GM21717 (cell line): ENCODE results near the gene NMNAT2.

Experiments
- ATAC-seq: cut with Tn5 transposase; IDR thresholded peaks from one replicate; pipeline ENCODE4 v1.9.1; 2021; ENCODE audit warnings: mild to moderate bottlenecking, moderate library complexity; ENCODE audit not compliant: unreplicated experiment

The NMNAT2 gene

DNA sequence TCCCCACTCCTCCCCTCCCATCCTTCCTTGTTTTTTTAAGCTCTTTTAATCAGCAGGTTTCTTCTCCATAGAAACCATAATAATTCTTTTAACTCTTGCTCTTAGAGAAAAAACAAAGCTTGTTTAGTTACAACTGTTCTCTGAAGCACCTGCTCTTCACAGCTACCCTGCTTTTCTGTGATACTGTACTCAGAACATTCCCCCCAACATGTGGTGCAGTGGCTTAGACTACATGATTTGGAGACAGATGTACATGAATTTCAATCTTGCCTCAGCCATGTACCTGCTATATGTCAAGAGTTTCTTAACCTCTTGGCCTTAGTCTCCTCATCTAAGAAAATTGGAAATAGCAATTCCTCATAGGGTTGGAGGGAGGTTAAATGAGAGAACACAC is 198.6 kb downstream of the NMNAT2 start:
- no peak for ATAC-seq

DNA sequence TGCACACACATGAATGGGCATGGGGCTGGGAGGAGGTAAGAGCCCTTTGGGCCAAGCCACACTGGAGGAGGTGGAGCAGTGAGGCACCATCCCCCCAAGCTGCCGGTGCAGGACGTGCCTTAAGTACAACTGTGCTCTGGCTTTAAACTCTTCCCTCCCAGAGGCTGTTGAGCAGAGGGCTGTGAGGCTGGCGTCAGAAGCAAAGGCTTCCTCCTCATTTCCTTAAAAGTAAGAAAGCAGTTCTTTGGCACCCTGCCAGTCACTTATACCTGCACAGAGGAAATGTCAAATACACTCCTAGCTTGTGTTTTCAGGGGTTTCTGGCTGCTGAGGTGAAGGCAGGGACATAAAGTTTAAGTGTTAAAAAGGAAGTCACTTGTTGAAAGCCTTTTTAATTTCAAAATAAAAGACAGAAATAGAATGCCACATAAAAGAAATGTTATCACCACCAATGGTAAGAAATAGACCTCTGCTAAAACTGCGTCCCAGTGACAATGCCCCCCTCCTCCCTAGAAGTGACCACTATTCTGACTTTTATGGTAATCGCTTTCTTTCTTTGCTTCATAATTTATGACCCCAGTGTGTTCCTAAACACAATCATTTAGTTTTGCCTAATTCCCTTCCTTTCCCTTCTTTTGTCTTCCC is 199.1 kb downstream of the NMNAT2 start:
- no peak for ATAC-seq

DNA sequence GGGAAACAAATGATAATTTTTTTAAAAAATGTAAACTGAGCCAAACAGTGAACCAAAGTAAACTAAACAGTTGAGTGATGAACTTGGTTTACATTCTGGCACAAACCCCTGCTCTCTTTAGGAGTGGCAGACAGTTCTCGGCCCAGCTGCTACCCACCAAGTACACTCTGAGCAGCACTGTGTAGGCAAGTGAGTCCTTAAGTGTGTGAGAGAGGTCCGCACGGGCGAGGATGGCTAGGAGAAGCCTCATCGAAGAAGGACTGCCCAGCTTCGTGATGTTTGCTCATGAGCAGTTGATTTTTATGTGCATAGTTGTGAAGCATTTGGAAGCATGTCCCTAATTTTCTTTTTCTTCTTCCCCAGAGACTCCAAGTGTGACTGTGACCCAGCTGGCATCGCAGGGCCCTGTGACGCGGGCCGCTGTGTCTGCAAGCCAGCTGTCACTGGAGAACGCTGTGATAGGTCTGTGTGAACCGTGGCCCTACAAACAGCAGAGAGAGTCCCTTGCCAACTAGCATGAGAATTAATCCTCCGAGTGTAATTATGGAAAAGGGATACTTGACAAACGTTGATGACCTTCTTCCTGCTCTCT is 200.1 kb downstream of the NMNAT2 start:
- no peak for ATAC-seq

DNA sequence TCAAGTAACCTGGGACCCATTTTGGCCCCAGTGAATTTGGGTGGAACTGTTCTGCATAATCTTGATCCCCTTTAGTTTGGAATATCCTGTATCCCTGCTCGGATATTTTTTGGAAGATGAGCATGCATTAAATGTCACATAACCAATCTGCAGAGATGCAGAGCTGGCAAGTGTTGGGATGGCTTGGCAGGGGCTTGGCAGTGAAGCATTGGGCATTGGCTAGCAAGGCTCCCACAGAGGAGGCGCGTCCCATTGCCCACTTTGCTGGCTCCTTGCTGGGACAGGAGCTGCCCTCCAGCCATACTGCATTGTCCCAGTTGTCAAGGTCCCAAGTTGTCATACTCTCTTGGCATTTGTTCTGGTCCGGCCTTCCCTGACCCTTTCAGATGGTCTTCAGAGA is 202.2 kb downstream of the NMNAT2 start:
- ATAC-seq = no peak

DNA sequence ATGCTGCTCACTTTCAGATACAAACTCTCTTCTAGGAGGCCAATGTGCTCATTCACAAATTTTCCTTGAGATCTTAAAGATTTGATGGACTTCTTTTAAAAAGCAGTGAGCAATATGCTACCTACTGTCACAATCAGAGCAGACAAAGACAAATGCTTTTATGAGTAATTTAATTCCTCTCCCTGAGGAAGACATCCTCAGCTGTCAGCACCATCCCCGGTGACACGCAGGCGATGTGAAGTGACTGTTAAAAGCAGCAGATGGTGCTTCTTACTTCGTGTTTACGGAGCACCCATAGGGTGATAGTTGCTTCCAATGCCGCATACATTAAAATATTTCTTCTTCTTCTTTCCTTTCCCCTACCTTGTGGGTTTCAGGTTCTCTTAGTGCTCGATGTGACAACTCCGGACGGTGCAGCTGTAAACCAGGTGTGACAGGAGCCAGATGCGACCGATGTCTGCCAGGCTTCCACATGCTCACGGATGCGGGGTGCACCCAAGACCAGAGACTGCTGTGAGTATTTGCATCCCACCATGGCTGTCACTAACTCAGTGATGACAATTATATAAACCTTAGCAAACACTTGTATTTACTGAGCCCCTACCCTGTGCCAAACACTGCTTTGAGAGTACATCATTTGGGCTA is 203.0 kb downstream of the NMNAT2 start:
- ATAC-seq = no peak

DNA sequence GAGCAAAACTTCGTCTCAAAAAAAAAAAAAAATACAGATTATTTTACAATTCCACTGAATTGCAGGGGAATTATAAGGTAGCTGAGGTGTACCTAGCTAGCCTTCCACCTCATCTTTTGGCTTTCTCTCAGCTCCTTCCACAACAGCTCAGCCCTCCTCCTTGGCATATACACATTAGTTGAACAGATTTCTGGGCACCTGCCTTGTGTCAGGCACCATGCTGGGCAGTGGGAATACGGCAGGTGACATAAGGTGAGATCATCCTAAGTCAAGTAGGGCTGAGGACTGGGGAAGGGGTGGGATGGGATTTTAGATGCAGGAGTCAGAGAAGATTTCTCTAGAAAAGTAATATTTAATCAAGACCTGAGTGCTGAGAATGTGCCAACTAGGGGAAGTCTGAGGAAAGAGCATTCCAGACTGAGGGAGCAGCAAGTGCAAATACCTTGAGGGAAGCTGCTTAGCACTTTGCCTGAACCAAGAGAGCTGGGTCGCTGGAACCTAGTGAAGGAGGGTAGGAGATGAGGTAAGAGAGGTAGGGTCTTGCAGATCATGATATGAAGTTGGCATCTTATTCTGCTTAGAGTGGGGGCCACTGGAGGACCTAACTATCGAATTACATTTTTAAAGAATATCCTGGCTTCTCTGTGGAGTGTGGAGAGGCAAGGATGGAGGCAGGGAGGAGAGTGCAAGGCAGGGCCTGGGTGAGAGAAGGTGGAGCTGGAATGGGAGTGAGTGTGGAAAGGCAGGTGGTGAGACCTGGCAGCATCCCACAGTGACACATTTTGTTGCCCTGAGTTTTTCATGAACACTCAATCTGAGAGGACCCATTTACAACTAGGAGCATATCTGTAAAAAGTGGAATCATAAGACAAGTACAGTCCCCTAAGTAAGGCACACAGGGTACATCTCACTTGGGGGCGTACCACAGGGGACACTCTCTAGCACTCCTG is 203.9 kb downstream of the NMNAT2 start:
- no peak for ATAC-seq

DNA sequence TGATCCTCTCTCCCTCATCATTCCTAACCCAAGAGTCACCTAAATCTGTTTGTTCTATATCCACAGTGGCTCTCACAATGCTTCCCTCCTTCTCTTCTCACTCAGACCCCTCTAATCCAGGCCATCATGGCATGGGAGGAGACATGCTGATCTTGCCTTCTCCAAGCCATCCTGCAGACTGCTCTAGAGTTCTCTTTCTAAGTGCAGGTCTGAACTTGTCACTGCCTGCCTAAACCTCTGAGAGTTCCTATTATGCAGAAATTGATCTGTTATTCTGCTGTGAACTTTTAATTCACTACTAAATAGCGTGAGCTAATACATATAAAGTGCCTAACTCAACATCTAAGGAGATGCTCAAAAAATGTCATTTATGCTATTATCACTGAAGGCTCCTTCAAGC is 205.3 kb downstream of the NMNAT2 start:
- ATAC-seq = no peak

DNA sequence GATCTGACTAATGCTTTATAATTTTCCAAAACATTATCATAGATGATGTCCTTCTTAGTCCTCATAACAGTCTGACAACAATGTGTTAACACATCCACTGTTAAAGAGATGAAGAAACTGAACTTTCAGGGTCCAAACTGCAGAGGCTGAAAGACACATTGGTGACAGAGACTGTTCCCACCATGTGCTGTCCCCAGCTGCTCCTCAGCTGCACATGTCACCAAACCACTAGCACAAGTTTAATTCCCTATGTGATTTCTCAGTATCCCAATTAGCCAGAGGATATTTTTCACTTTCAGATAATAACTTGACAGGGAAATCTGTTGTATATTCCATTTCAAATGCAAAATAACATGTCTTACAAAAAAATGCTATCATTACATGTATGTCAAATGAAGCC is 207.5 kb downstream of the NMNAT2 start:
- no peak for ATAC-seq

DNA sequence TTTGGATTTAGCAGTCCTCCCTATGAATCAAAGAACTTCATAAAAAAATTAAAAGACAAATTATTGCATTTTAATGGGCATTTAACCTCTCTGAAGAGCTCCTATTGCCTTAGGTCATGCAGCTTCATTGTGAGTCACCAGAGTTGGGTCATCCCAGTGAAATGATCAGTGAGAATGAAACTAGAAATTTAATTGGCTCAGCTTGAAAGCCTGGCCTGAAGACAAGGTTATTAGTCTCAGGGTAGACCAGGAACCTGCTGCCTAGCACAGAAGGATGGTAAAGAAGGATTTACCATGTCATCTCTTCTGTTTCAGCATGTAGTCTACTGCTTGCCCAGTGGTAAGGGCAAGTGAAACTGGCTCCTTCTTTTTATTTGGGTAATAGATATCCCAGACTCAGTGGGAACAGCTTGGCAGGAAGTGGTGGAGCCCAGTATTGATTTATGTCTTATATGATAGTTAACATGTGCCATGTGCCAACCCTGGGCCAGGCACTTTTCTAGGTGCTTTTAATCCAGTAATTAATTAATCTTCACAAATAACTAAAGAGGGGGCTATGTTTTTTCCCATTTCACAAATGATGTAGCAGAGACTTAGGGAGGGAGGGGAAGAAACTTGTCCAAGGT is 208.5 kb downstream of the NMNAT2 start:
- peak; percentile 73 for ATAC-seq

DNA sequence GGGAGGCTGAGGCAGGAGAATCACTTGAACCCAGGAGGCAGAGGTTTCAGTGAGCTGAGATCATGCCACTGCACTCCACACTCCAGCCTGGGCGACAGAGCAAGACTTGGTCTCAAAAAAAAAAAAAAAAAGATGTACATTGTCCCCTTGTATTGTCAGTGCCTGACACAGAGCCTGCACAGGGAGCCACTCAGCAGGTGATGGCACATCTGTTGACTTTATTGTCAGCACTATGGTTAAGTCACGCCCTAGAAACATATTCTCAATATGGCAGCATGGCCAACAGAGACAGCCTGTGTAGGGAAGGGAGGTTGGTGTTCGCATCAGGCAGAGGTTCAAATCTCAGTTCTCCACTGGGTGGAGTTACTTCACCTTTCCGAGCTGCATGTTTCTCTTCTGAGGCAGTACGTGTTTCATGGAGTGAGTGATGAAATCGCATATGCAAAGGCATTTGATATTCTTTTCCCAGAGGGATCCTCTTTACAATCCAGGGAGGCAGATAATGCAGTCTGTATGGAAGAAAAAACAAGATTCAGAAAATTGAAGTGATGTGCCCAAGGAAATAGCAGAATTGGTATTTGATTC is 211.6 kb downstream of the NMNAT2 start:
- ATAC-seq = no peak

DNA sequence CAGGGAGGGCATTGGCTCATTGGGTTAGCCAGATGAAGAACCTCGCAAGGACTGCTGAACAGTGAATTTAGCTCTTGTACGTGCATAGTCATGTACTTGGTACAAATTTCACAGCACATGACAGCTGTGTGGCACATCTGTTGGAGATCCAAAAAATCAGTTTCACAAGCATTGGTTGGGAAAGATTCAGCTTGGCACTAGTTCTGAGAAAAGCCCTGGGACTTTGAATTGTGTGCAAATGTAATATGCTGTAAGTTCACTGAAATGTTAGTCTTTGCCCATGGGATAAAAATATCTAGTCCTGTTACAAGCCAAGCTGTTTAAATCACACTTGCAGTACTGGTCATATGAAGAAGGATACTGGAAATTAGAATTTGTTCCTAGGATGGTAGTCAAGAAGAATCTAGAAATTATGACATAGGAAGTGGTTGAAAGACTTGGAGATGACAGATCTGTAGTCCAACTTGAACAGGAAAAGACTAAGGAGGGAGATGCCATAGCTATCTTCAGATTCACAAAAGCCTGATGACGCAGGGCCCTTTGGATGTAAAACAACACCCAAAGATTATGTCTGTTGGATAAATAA is 212.9 kb downstream of the NMNAT2 start:
- ATAC-seq = no peak

DNA sequence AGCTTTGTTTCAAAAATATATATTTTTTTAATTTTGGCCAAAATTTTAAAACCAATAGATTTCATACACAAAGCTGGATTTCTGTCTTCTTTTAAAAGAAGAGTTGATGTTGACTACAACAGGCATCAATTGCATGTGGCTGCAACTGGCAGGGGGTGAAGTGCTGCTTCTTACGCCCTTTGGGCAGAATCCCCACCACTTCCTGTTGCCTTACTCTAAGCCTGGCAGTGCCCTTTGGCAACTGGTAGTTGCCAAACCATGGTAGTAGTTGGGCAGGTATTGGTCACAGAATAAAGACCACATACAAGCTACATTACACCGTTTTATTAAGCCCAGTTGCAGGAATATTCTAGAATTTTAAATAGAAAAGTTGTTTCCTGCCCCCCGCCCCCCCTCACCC is 215.1 kb downstream of the NMNAT2 start:
- ATAC-seq = no peak

DNA sequence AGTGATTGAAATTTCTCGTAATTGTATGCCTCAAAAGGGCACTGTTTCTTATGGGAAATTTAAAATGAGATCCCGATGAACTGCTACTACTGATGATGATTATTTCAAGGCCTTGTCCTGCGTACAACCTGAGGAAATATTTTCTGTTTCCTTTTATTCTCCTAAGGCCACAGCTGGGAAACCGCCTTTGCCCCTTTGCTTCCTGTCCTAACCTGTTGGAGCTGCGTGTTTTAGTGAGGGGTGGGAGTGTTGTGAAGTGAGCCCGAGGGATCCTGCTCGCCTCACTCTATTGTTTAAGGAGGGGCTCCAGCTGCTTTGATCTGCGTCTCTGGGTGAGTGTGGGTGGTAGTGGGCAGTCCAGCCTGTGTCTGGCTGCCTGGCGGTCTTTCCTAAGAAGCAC is 217.7 kb downstream of the NMNAT2 start:
- no peak for ATAC-seq

DNA sequence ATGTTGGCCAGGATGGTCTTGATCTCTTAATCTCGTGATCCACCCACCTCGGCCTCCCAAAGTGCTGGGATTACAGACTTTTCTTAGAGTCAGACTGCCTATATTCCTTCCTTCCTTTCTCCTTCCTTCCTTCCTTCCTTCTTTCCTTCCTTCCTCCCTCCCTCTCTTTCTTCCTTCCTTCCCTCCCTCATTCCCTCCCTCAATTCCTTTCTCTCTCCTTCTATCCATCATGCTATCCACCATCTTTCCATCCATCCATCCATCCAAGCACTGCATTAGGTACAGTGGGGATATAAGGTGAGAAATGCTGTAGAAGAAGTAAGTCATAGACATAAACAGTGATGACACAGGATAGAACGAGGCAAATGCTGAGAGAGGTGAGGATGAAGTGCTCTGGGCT is 218.9 kb downstream of the NMNAT2 start:
- ATAC-seq = no peak

DNA sequence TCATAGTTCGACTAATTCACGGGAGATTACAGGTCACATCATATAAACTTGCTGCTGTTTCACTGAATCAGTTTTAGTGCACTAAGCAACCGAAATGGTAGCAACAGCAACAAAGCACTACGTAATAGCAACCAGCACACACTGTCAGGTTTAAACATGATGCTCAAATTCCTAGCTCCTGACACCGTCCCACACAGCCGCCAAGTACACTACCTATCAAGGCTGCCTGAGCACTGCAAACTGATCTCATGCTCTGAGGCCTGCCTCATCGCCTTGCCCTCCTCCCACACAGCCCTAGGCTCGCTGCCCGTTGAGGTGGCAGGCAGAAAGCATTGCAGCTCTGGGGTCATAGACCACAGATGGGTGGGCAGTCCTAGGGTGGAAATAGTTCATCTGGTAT is 219.7 kb downstream of the NMNAT2 start:
- no peak for ATAC-seq
